ENCODE measurements around the gene SLC20A1. TPM values are rescaled to one million over a fixed set of nuclear protein-coding genes. Genes with fewer than 3 reads are reported as not detected.

SLC20A1 gene
- total and polyA plus RNA-seq, 2 of the 4 experiments (the other 2 are of a cell fraction), result 93.6 to 94.1 TPM

DNA sequence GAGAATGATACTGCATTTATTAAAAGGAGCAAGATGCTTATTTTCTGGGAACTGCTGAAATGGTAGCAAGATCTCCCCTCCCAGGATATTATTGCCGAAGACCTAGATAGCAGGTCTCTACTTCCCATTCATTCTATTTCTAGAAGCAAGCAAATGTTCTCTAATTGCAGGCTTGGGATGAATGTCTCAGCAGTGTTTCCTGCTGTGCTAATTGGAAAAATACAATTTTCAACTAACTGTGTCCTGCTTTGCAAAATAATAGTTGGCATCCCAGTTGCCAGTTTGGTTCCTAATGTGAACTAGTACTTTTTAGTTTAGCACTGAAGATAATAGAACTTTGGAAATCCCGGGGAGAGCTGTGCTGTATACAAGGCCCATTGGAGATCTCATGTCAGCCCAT lies 26.1 kb downstream of the SLC20A1 start:
- H3K4ac ChIP-seq (ENCODE audit: low read depth, low read length), result no peak overlapping the region
- no peak overlapping the region for H2BK20ac ChIP-seq (ENCODE audit: low read depth, low read length)
- ATAC-seq (ENCODE audit: low read depth), result no peak
- no peaks in the 10 kb centered on the region for H3K27me3 ChIP-seq (ENCODE audit: control insufficient read depth, insufficient read depth, low read length)
- no peak overlapping the region for H3K56ac ChIP-seq (ENCODE audit: extremely low read depth, insufficient read depth, low read length)
- H3K9me1 ChIP-seq (ENCODE audit: insufficient read depth, low read length), result no peaks in the 10 kb centered on the region
- intact Hi-C loops (cut with micrococcal nuclease), result no loop called here
- no peaks in the 10 kb centered on the region for H3K4me1 ChIP-seq (ENCODE audit: control insufficient read depth, insufficient read depth, low read length)
- H3K9me3 ChIP-seq (ENCODE audit: control insufficient read depth, insufficient read depth, low read length), result no peaks in the 10 kb centered on the region
- no peak overlapping the region for H2BK15ac ChIP-seq (ENCODE audit: low read depth, low read length)
- no peak overlapping the region for H3K4me3 ChIP-seq (ENCODE audit: insufficient read depth, low read depth, low read length)
- H3K18ac ChIP-seq (ENCODE audit: low read depth, low read length), result no peak overlapping the region
- no peak for DNase-seq
- CTCF ChIA-PET, result interaction anchor here (0.6 kb wide), 1 partner anchor 13 kb away, joined by 3 read pairs; no protein-coding TSS in a partner anchor
- TF ChIP-seq, protein P1, sequence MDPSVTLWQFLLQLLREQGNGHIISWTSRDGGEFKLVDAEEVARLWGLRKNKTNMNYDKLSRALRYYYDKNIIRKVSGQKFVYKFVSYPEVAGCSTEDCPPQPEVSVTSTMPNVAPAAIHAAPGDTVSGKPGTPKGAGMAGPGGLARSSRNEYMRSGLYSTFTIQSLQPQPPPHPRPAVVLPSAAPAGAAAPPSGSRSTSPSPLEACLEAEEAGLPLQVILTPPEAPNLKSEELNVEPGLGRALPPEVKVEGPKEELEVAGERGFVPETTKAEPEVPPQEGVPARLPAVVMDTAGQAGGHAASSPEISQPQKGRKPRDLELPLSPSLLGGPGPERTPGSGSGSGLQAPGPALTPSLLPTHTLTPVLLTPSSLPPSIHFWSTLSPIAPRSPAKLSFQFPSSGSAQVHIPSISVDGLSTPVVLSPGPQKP (IDR thresholded peaks at IDR 0.05; ENCODE audit: borderline replicate concordance, low read depth, low read length), result no peak
- TF ChIP-seq MAZ (IDR thresholded peaks at IDR 0.05; ENCODE audit: borderline replicate concordance, low read depth, low read length) (no peak), MXI1 (IDR thresholded peaks at IDR 0.05; ENCODE audit: borderline replicate concordance, low read depth, low read length) (no peak), SMC3 (IDR thresholded peaks at IDR 0.05; ENCODE audit: low read depth, low read length) (no peak), RAD21 (IDR thresholded peaks at IDR 0.05; ENCODE audit: low read length) (no peak), CEBPB (IDR thresholded peaks at IDR 0.05; ENCODE audit: low read depth, low read length) (no peak), CTCF (conservative IDR thresholded peaks at IDR 0.05; ENCODE audit: low read depth, low read length) (no peak), POLR2A (IDR thresholded peaks at IDR 0.05; ENCODE audit: low read depth, low read length) (no peak), RCOR1 (IDR thresholded peaks at IDR 0.05; ENCODE audit: insufficient replicate concordance, low read length) (no peak), RFX5 (IDR thresholded peaks at IDR 0.05; ENCODE audit: low read depth, low read length) (no peak), NFE2L2 (IDR thresholded peaks at IDR 0.05; ENCODE audit: low read depth, low read length) (no peak), FOS (IDR thresholded peaks at IDR 0.05; ENCODE audit: low read depth, low read length) (no peak), MAFK (IDR thresholded peaks at IDR 0.05; ENCODE audit: low read depth, low read length) (no peak), BHLHE40 (IDR thresholded peaks at IDR 0.05; ENCODE audit: low read depth, low read length) (no peak), CHD1 (IDR thresholded peaks at IDR 0.05; ENCODE audit: low read depth, low read length) (no peak)
- TF ChIP-seq, protein P2, sequence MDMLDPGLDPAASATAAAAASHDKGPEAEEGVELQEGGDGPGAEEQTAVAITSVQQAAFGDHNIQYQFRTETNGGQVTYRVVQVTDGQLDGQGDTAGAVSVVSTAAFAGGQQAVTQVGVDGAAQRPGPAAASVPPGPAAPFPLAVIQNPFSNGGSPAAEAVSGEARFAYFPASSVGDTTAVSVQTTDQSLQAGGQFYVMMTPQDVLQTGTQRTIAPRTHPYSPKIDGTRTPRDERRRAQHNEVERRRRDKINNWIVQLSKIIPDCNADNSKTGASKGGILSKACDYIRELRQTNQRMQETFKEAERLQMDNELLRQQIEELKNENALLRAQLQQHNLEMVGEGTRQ (IDR thresholded peaks at IDR 0.05; ENCODE audit: low read depth, low read length), result no peak
- H3K79me1 ChIP-seq (ENCODE audit: low read depth in 1 of 2, low read length in 2 of 2), result no peaks in the 10 kb centered on the region
- no peak overlapping the region for H3K27ac ChIP-seq (ENCODE audit: insufficient read depth, low read length)
- no peak overlapping the region for H3K4me2 ChIP-seq (ENCODE audit: low read depth, low read length)
- H3K14ac ChIP-seq (replicated peaks; ENCODE audit: low read depth, low read length), result no peak overlapping the region
- no peak overlapping the region for H4K91ac ChIP-seq (ENCODE audit: insufficient read depth, low read depth, low read length)
- dilution Hi-C loops (cut with HindIII; ENCODE audit: low sequenced_read_pairs, unreplicated experiment), result no loop called here
- in situ Hi-C loops (cut with MboI; ENCODE audit: low sequenced_read_pairs), result no loop called here
- H4K8ac ChIP-seq (ENCODE audit: low read depth in 2 of 2, low read length in 2 of 2), result no peak overlapping the region
- no peaks in the 10 kb centered on the region for H3K36me3 ChIP-seq (ENCODE audit: control insufficient read depth, insufficient read depth, low read length)
- H2AK5ac ChIP-seq (ENCODE audit: low read depth, low read length), result no peak overlapping the region
- H3K23ac ChIP-seq (ENCODE audit: low read depth, low read length), result no peak overlapping the region
- POLR2A ChIA-PET (ENCODE audit: unreplicated experiment), result no interaction called here
- no peak overlapping the region for H2AK9ac ChIP-seq (replicated peaks; ENCODE audit: low read depth, low read length, poor library complexity)
- BruUV-seq (replicated peaks), result no TSS peak
- WGBS, 2 experiments (ENCODE audit: extremely low coverage in 2 of 2, insufficient read length in 1 of 2), result no CpG with 5 or more reads among the region's 2 CpGs
- H2BK120ac ChIP-seq (ENCODE audit: low read depth, low read length), result no peak overlapping the region
- no peak overlapping the region for H2BK5ac ChIP-seq (ENCODE audit: low read depth, low read length, poor library complexity, severe bottlenecking)
- H4K5ac ChIP-seq (ENCODE audit: low read depth, low read length), result no peak overlapping the region
- H3K9ac ChIP-seq (ENCODE audit: low read depth, low read length), result no peak overlapping the region
- H4K20me1 ChIP-seq (ENCODE audit: insufficient read depth, low read length), result no peaks in the 10 kb centered on the region
- no peak overlapping the region for H2AFZ ChIP-seq (replicated peaks; ENCODE audit: low read length, poor library complexity)
